HG03025 (cell line): ENCODE data around the gene GRIK5.

Source experiments
- ATAC-seq: cut with Tn5 transposase; IDR thresholded peaks from one replicate; pipeline ENCODE4 v1.9.1; 2021; ENCODE audit warnings: mild to moderate bottlenecking, moderate library complexity; ENCODE audit not compliant: unreplicated experiment, low FRiP score

Gene GRIK5

DNA sequence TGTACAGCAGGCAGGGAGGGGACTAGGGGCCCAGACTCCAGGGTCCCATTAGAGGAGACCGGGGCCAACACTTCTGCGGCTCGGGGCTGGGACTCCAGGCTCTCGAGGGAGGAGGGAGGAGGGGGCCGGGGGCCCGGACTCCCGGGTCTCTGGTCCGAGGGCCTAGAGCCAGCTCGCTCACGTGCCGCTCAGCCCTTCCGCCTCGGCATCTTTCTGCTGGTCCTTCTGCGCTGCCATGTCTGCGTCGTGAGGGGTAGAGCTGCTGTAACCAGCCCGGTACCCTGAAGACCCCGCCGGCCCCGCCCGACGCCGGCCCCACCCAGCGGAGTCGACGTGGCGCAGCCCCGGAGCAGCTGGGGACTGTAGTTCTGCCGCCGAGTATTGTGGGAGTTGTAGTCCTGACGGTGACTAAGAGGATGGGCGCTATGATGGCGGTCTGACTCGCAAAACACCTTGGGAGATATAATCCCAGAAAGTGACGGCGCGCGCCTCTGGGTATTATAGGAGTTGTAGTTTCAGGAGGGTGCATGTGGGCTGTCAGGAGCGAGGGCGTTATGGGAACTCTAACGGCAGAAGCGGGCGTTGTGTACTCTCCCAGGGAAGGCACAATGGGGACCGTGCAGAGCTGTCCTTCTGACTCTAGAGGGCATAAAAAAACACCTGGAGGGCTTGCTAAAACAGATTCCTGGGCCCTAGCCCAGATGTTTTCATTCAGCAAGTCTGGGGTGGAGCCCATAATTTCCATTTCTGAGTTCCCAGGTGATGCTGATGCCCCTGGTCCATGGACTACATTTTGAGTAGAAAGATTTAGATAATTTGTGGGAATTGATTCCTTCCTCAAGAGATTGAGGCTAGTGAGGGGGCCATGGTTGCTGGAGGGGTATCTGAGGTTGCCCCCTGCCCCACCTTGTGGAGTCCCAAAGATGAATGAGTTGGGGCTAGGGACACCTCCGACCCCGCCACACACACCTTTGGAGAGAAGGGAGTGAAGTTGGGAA is 110.7 kb downstream of the GRIK5 start, which contains the start of gene RABAC1:
RABAC1 (minus strand) TSS at position 266 of the 998 bp plus-strand sequence; CDS start at position 237, 29 bp downstream.
- peak; percentile 75 for ATAC-seq

DNA sequence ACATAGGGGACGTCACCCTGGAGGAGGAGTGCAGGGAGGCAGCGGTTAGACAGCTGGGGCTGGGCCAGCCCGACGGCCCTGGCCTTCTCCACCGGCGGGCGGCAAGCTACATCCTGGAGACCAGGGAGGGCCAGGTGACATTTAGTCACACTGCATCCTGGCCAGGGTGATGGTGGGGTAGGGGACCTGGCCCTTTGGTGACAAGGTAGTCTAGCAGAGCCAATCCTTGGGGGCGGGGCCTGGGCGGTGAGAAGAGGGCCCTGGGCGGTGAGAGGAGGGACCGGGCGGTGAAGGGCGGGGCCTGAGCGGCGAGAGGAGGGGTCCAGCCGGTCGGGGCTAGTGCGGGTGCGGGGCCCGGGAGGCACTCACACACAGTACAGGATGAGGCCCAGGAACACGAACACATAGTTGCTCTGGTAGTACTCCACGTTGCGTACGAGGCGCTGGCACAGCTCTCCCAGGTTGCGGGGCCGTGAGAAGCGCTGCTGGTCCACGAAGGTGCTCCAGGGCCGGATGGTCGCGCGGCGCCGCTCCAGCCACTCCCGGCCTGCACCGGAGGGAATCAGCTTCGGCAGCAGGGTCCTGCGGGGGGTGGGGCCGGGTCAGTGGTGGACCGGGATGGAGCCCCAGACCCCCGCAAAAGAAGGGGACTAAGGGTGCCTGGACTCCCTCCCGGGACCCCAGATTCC is 111.5 kb downstream of the GRIK5 start:
- ATAC-seq, result peak; percentile 56

DNA sequence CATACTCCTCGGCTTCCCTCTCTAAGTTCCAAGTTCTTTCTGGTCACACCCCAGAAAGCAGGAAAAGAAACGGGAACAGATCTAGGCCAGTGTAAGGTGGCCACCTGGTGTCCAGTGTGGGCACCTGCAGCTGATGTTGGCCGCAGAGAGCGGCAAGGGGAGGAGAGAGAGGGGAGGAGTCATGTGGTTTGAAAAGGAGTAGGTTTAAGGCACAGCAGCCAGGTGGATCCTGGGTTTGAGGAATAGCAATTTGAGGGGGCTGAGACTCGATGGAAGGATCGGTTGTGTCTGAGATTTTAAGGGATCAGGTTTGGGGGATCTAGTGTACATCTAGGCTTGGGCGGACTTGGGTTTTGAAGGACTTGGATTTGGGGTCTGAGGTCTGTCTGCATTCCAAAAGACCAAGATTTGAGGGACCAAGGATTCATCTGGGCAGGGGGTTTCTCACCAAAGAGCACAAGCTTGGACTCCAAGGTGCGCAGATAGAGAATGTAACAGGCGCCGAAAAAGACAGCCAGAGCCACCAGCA is 112.1 kb downstream of the GRIK5 start:
- ATAC-seq, result peak; percentile 19

DNA sequence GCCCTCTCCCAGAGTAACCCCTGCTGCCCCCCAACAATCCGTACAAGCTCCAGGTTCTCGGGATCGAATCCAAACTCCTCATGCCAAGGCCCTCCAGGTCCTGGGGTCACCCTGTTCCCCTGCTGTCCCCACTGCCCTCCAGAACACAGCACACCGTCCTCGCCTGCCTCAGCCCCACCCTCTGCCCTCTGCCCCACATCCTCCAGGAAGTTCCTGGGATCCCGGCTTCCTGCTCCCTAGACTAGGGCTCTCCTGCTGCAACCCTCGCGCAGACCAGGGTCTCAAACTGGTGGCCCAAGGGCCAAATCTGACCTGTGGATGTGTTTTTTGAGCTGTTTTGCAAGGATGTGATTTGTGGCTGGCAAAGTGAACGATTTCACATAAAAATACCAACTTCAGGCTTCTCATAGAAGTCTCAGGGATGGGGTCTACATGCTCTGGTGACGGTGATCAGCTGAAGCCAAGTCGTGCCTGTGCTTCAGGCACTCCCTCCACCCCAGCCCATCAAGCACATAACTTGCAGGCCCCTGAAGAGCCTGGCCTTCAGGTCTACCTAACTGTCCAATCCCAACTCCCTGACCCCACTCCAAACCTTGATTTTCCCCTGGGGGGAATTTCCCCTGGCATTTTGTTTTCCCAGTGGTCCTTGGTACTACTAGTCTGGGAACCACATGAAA is 112.7 kb downstream of the GRIK5 start:
- ATAC-seq, result no peak

DNA sequence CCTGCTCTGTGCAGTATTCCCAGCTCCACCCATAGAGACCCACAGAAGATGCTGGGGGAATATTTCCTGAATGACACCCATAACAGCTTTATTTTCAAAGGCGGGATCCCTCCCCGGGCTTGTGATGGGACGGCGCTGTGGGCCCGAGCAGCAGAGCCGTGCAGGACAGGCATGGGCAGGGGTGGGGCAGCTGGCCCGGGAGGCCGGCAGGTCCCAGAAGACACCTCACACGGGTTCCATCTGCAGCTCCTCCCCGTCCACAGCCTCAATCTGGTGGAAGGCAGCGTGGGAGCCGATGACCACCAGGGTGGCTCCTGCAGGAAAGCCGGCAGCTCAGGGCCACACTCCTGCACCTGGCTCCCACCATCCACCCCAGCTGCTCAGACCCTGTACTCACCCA is 113.4 kb downstream of the GRIK5 start:
- no peak for ATAC-seq

DNA sequence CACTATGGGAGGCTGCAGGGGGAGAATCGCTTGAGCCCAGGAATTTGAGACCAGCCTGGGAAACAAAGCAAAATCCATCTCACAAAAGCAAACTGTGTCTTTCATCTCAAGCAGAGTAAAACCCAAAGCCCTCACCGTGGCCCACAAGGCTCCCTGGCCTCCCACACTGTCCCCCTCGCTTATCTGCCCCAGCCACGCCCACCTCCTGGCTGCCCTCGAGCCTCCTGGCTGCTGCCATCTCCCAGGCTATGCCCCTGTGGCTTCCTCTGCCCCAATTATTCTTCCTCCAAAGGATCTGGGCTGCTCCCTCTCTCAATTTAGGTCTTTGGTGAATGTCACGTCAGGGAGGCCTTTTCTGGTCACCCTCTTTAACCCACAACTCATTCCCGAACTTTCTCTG is 114.5 kb downstream of the GRIK5 start:
- ATAC-seq, result no peak

DNA sequence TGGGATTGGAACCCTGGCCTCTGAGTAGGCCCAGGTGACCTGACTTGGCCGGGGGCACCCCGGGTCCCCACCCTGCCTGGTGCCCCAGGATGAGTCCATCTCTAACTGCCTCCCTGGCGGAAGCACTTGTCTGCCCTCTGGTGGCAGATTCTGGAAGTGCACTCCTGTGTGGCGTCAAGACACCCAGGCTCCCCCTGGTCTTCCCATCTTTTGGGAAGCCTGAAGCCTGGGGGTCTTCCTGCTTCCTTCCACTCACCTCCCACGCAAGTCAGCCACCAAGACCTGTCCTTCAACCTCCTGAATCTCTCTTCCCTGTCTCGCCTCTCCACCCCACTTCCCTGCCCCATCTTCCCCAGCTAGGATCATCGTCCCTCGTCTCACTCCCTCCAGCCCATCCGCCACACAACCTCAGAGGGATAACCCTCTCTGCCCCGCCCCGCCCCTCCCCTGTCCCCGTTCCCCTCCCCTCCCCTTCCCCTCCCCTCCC is 118.3 kb downstream of the GRIK5 start:
- no peak for ATAC-seq
